Sigmoid colon (tissue), 7 donors: ENCODE measurements around the gene POMP. TPM values are rescaled to one million over a fixed set of nuclear protein-coding genes. Genes with fewer than 3 reads are reported as not detected.
"Not testable (repeated sequence)": the region's sequence is repeated elsewhere in the genome, so short reads cannot be mapped to it uniquely, and the experiment has no call there.

ENCODE experiments used
- DNase-seq: peaks from one replicate; pipeline ENCODE4 v3.0.0-alpha.2; 2019
- H3K27ac ChIP-seq, 4 donors: fragments of 200-600 bp; sonication (generic); one replicate each; pipeline ENCODE4 v1.5.1; 2016 to 2019; ENCODE audit warnings: mild to moderate bottlenecking in 1 of 4
- H3K27me3 ChIP-seq, 3 donors: fragments of 200-600 bp; sonication (generic); one replicate each; pipeline ENCODE4 v1.5.1; 2019; ENCODE audit warnings: mild to moderate bottlenecking in 1 of 3
- H3K36me3 ChIP-seq, 4 donors: fragments of 200-600 bp; sonication (generic); one replicate each; pipeline ENCODE4 v1.5.1; 2016 to 2019
- H3K4me1 ChIP-seq, 4 donors: fragments of 200-600 bp; sonication (generic); one replicate each; pipeline ENCODE4 v1.5.1; 2017 to 2019
- H3K4me3 ChIP-seq, 4 donors: fragments of 200-600 bp; sonication (generic); one replicate each; pipeline ENCODE4 v1.5.1; 2017 to 2019; ENCODE audit warnings: mild to moderate bottlenecking in 2 of 4, moderate library complexity in 1 of 4
- H3K9me3 ChIP-seq, 4 donors: fragments of 200-600 bp in 3 of 4; sonication (generic) in 3 of 4; one replicate each; pipeline versions ENCODE4 v1.5.1 to v1.6.1; 2013 to 2019
- CTCF ChIP-seq, 4 experiments: fragments of 450-650 bp in 3 of 4; fragments of 200-600 bp in 1 of 4; IDR thresholded peaks; one replicate each; pipeline ENCODE4 v1.5.1; 2016 to 2019; ENCODE audit warnings: antibody characterized with exemption in 4 of 4, mild to moderate bottlenecking in 3 of 4, moderate library complexity in 2 of 4
- EP300 ChIP-seq, 4 donors: sonication (generic); formaldehyde crosslinking; IDR thresholded peaks; one replicate each; pipeline ENCODE4 v1.6.1; 2017; ENCODE audit warnings: antibody characterized with exemption in 4 of 4
- POLR2A ChIP-seq, 2 donors: fragments of 450-650 bp; IDR thresholded peaks; one replicate each; pipeline ENCODE4 v1.6.1; 2016; ENCODE audit warnings: antibody characterized with exemption in 2 of 2, mild to moderate bottlenecking in 2 of 2, moderate library complexity in 2 of 2
- POLR2AphosphoS5 ChIP-seq, 4 donors: sonication (generic); formaldehyde crosslinking; IDR thresholded peaks; one replicate each; pipeline ENCODE4 v1.6.1; 2017; ENCODE audit warnings: antibody characterized with exemption in 4 of 4
- WGBS, 2 donors: extraction: QIAGEN DNeasy Blood & Tissue Kit; methylation state at CpG; one replicate each; pipeline ENCODE4 v1.1.7; 2013; 5-methylcytosine and 5-hydroxymethylcytosine counted together
- intact Hi-C: fragments of 100-400 bp; cut with DNase I; formaldehyde crosslinking; loops from one replicate; pipeline ENCODE4 v1.15.1; 2023
- polyA plus RNA-seq, 3 donors: library from polyadenylated mRNA; stranded (reverse); fragments of 200-250 nt; gene quantifications; one replicate each; pipeline ENCODE4 v1.2.3, GENCODE V29; 2013
- total RNA-seq, 4 donors: library from RNA; depleted of rRNA; stranded (reverse); fragments of >200 nt; gene quantifications; one replicate each; pipeline ENCODE4 v1.1.0, GENCODE V29; 2016
- donor health status: healthy with polysubstance abuse.
- donor health status: Bipolar disorder and iron deficiency.
- donor health status: healthy.

Gene POMP
- total and polyA plus RNA-seq, 7 donors, result 38.6 to 163 (median 96.4) TPM

- TF ChIP-seq CTCF (IDR thresholded peaks at IDR 0.05) (no peak), EP300 (IDR thresholded peaks at IDR 0.05) (no peak), POLR2A (IDR thresholded peaks at IDR 0.05) (no peak), POLR2AphosphoS5 (IDR thresholded peaks at IDR 0.05) (no peak)
- DNase-seq, result no peak
Measured at GRCh38 chr13:28671126-28671792, 12.3 kb downstream of the POMP start.

GRCh38 chr13:28678809-28679208, 19.9 kb downstream of the POMP start:
- 86 to 87% methylated on average over 1 of the region's 1 CpG for WGBS, 2 donors
- Histone ChIP-seq H3K36me3 (peaks cover 10 to 66% (median 33%) of the 10 kb centered on the region in 4 donors), H3K27ac (no peak overlapping the region)

More at GRCh38 chr13:28671126-28671792, 12.3 kb downstream of the POMP start:
- no peaks in the 10 kb centered on the region for H3K9me3 ChIP-seq
- H3K4me3 ChIP-seq, result no peak overlapping the region
- H3K4me1 ChIP-seq, result no peaks in the 10 kb centered on the region
- intact Hi-C loops, result no loop called here
- H3K27ac ChIP-seq, result no peak overlapping the region
- H3K27me3 ChIP-seq, result no peaks in the 10 kb centered on the region
- peaks cover 34 to 100% (median 77%) of the 10 kb centered on the region in 4 donors for H3K36me3 ChIP-seq

GRCh38 chr13:28679628-28680027, 20.7 kb downstream of the POMP start:
- no peak overlapping the region for H3K4me3 ChIP-seq
- no peak for DNase-seq
- H3K36me3 ChIP-seq, result peaks cover 10 to 58% (median 25%) of the 10 kb centered on the region in 4 donors
- H3K9me3 ChIP-seq, result no peaks in the 10 kb centered on the region
- peak in 2 of 4 experiments; percentile 17 to 22 for TF ChIP-seq CTCF (IDR thresholded peaks at IDR 0.05)
- TF ChIP-seq POLR2A (IDR thresholded peaks at IDR 0.05), result no peak
- no peak for TF ChIP-seq EP300 (IDR thresholded peaks at IDR 0.05)
- no peak for TF ChIP-seq POLR2AphosphoS5 (IDR thresholded peaks at IDR 0.05)
- H3K27ac ChIP-seq, result no peak overlapping the region
- no peaks in the 10 kb centered on the region for H3K4me1 ChIP-seq
- no peaks in the 10 kb centered on the region for H3K27me3 ChIP-seq
- intact Hi-C loops, result no loop called here
- 78 to 97% methylated on average over 1 of the region's 1 CpG for WGBS, 2 donors

More at GRCh38 chr13:28678809-28679208, 19.9 kb downstream of the POMP start:
- intact Hi-C loops, result no loop called here
- no peak overlapping the region for H3K4me3 ChIP-seq
- H3K9me3 ChIP-seq, result no peaks in the 10 kb centered on the region
- TF ChIP-seq EP300 (IDR thresholded peaks at IDR 0.05), result no peak
- DNase-seq, result no peak
- no peaks in the 10 kb centered on the region for H3K27me3 ChIP-seq
- H3K4me1 ChIP-seq, result no peaks in the 10 kb centered on the region

GRCh38 chr13:28680541-28680940, 21.6 kb downstream of the POMP start:
- Histone ChIP-seq H3K4me1 (no peaks in the 10 kb centered on the region), H3K4me3 (no peak overlapping the region), H3K9me3 (no peaks in the 10 kb centered on the region), H3K36me3 (peaks cover 5 to 48% (median 19%) of the 10 kb centered on the region in 4 donors), H3K27me3 (no peaks in the 10 kb centered on the region), H3K27ac (no peak overlapping the region)
- DNase-seq, result no peak
- intact Hi-C loops, result no loop called here
- TF ChIP-seq POLR2A (IDR thresholded peaks at IDR 0.05) (no peak), EP300 (IDR thresholded peaks at IDR 0.05) (no peak)
- 96 to 99% methylated on average over 2 of the region's 2 CpGs for WGBS, 2 donors

GRCh38 chr13:28683169-28683568, 24.2 kb downstream of the POMP start:
- intact Hi-C loops, result not testable (repeated sequence)

GRCh38 chr13:28684257-28684656, 25.3 kb downstream of the POMP start:
- peaks cover 0 to 11% (median under 1%) of the 10 kb centered on the region in 4 donors for H3K36me3 ChIP-seq
- no peaks in the 10 kb centered on the region for H3K4me1 ChIP-seq
- 37 to 67% methylated on average over 7 of the region's 7 CpGs for WGBS, 2 donors
- intact Hi-C loops, result no loop called here
- TF ChIP-seq POLR2A (IDR thresholded peaks at IDR 0.05) (no peak), CTCF (IDR thresholded peaks at IDR 0.05) (no peak), EP300 (IDR thresholded peaks at IDR 0.05) (no peak), POLR2AphosphoS5 (IDR thresholded peaks at IDR 0.05) (no peak)
- DNase-seq, result no peak
- no peaks in the 10 kb centered on the region for H3K9me3 ChIP-seq
- H3K27me3 ChIP-seq, result no peaks in the 10 kb centered on the region
- no peak overlapping the region for H3K4me3 ChIP-seq
- no peak overlapping the region for H3K27ac ChIP-seq

More at GRCh38 chr13:28683169-28683568, 24.2 kb downstream of the POMP start:
- not testable (repeated sequence) for DNase-seq, H3K4me1 ChIP-seq, H3K9me3 ChIP-seq, H3K27me3 ChIP-seq, H3K27ac ChIP-seq, H3K4me3 ChIP-seq
- peaks cover 0 to 22% (median 5%) of the 10 kb centered on the region in 4 donors for H3K36me3 ChIP-seq
- WGBS, 2 donors, result 85 to 88% methylated on average over 8 of the region's 8 CpGs
